Hepatocyte (in vitro differentiated cells): ENCODE data around the gene ZSCAN29. TPM values are rescaled to one million over a fixed set of nuclear protein-coding genes. Genes with fewer than 3 reads are reported as not detected.

Experiments
- DNase-seq: peaks from one replicate; pipeline ENCODE4 v3.0.0-alpha.2; 2016; ENCODE audit warnings: low spot score
- H2AFZ ChIP-seq: fragments of 200-600 bp; sonication (generic); 2 replicates; pipeline ENCODE4 v1.6.0; 2016; ENCODE audit warnings: antibody characterized with exemption, mild to moderate bottlenecking
- H3K27ac ChIP-seq: fragments of 200-600 bp; sonication (generic); 2 replicates; pipeline ENCODE4 v1.5.1; 2016; ENCODE audit warnings: mild to moderate bottlenecking
- H3K27me3 ChIP-seq: fragments of 200-600 bp; sonication (generic); 2 replicates; pipeline ENCODE4 v1.6.1; 2016
- H3K36me3 ChIP-seq: fragments of 200-600 bp; sonication (generic); replicated peaks from 2 replicates; pipeline ENCODE4 v1.5.1; 2016; ENCODE audit warnings: low read depth; ENCODE audit not compliant: insufficient read depth
- H3K4me1 ChIP-seq: fragments of 200-600 bp; sonication (generic); 2 replicates; pipeline ENCODE4 v1.5.1; 2016; ENCODE audit warnings: mild to moderate bottlenecking, moderate library complexity; ENCODE audit not compliant: insufficient read depth
- H3K4me2 ChIP-seq: fragments of 200-600 bp; sonication (generic); 2 replicates; pipeline ENCODE4 v1.6.0; 2016
- H3K4me3 ChIP-seq: fragments of 200-600 bp; sonication (generic); 2 replicates; pipeline ENCODE4 v1.5.1; 2016; ENCODE audit warnings: mild to moderate bottlenecking
- H3K79me2 ChIP-seq: fragments of 200-600 bp; sonication (generic); 2 replicates; pipeline ENCODE4 v1.6.0; 2017; ENCODE audit warnings: mild to moderate bottlenecking
- H3K9me2 ChIP-seq: fragments of 200-600 bp; sonication (generic); replicated peaks from 2 replicates; pipeline ENCODE4 v1.6.0; 2017; ENCODE audit warnings: mild to moderate bottlenecking; ENCODE audit not compliant: insufficient read depth
- H3K9me3 ChIP-seq: fragments of 200-600 bp; sonication (generic); 2 replicates; pipeline ENCODE4 v1.5.1; 2016; ENCODE audit warnings: low read depth, mild to moderate bottlenecking
- H4K20me1 ChIP-seq: fragments of 200-600 bp; sonication (generic); 2 replicates; pipeline ENCODE4 v1.6.0; 2016; ENCODE audit warnings: mild to moderate bottlenecking; ENCODE audit not compliant: insufficient read depth, poor library complexity, severe bottlenecking
- EZH2 ChIP-seq: fragments of 200-600 bp; sonication (generic); IDR thresholded peaks from 2 replicates; pipeline ENCODE4 v1.6.1; 2016; ENCODE audit warnings: antibody characterized with exemption, mild to moderate bottlenecking, borderline replicate concordance
- EZH2phosphoT487 ChIP-seq: fragments of 200-600 bp; sonication (generic); IDR thresholded peaks from one replicate; pipeline ENCODE4 v1.6.1; 2018; ENCODE audit warnings: antibody characterized with exemption, mild to moderate bottlenecking, low read depth, moderate library complexity; ENCODE audit not compliant: unreplicated experiment, severe bottlenecking
- WGBS: methylation state at CpG from one replicate; pipeline ENCODE4 v1.1.6; 2016; ENCODE audit warnings: low lambda C conversion rate; ENCODE audit errors: missing lambda C conversion rate; 5-methylcytosine and 5-hydroxymethylcytosine counted together
- polyA plus RNA-seq: library from polyadenylated mRNA; unstranded; fragments of >200 nt; fragmentation: Nextera tagmentation; extraction: Ambion mirVana; gene quantifications from 2 replicates; pipeline ENCODE4 v1.2.1, GENCODE V29; 2016
- total RNA-seq: library from RNA; depleted of rRNA; stranded (reverse); fragments of >200 nt; gene quantifications from 2 replicates; pipeline ENCODE4 v1.2.3, GENCODE V29; 2014
- TF ChIP-seq, protein P1 (sequence below): fragments of 200-600 bp; sonication (generic); IDR thresholded peaks from 2 replicates; pipeline ENCODE4 v1.5.1; 2016; ENCODE audit warnings: antibody characterized with exemption, mild to moderate bottlenecking; ENCODE audit not compliant: poor library complexity

The ZSCAN29 gene
- total and polyA plus RNA-seq, 2 experiments from 2014 or later = 9.8 to 30.3 TPM

DNA sequence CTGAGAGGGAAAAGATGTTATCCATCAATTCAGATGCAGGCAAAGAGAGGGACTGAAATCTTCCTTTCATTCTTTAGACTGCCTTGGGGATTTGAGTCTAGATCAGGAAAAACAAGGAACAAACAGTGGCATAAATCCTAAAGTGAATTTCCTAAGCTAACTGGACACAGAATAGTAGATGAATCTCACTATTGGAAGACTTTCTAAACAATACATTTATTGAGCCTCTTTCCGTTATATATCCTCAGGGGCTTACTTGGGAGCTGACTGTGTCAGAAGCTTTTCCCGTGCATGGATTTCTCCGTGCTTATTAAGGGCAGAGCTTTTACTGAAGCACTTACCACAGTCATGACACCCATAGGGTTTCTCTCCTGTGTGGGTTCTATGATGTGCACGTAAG, 10.0 kb downstream of the ZSCAN29 start:
- DNase-seq = no peak
- peaks cover 12% of the 10 kb centered on the region for H3K79me2 ChIP-seq
- H3K27ac ChIP-seq = no peak overlapping the region
- no peaks in the 10 kb centered on the region for H3K27me3 ChIP-seq
- no peak overlapping the region for H3K4me3 ChIP-seq
- H3K36me3 ChIP-seq = peaks cover 34% of the 10 kb centered on the region
- H2AFZ ChIP-seq = no peak overlapping the region
- H3K9me3 ChIP-seq = peaks cover 28% of the 10 kb centered on the region
- H3K9me2 ChIP-seq = no peaks in the 10 kb centered on the region
- 80% methylated on average over 4 of the region's 4 CpGs for WGBS
- H3K4me2 ChIP-seq = no peak overlapping the region
- H3K4me1 ChIP-seq = no peaks in the 10 kb centered on the region
- no peak for TF ChIP-seq EZH2
- no peak for TF ChIP-seq EZH2phosphoT487
- TF ChIP-seq, protein P1, sequence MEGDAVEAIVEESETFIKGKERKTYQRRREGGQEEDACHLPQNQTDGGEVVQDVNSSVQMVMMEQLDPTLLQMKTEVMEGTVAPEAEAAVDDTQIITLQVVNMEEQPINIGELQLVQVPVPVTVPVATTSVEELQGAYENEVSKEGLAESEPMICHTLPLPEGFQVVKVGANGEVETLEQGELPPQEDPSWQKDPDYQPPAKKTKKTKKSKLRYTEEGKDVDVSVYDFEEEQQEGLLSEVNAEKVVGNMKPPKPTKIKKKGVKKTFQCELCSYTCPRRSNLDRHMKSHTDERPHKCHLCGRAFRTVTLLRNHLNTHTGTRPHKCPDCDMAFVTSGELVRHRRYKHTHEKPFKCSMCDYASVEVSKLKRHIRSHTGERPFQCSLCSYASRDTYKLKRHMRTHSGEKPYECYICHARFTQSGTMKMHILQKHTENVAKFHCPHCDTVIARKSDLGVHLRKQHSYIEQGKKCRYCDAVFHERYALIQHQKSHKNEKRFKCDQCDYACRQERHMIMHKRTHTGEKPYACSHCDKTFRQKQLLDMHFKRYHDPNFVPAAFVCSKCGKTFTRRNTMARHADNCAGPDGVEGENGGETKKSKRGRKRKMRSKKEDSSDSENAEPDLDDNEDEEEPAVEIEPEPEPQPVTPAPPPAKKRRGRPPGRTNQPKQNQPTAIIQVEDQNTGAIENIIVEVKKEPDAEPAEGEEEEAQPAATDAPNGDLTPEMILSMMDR = no peak
- H4K20me1 ChIP-seq = no peaks in the 10 kb centered on the region

DNA sequence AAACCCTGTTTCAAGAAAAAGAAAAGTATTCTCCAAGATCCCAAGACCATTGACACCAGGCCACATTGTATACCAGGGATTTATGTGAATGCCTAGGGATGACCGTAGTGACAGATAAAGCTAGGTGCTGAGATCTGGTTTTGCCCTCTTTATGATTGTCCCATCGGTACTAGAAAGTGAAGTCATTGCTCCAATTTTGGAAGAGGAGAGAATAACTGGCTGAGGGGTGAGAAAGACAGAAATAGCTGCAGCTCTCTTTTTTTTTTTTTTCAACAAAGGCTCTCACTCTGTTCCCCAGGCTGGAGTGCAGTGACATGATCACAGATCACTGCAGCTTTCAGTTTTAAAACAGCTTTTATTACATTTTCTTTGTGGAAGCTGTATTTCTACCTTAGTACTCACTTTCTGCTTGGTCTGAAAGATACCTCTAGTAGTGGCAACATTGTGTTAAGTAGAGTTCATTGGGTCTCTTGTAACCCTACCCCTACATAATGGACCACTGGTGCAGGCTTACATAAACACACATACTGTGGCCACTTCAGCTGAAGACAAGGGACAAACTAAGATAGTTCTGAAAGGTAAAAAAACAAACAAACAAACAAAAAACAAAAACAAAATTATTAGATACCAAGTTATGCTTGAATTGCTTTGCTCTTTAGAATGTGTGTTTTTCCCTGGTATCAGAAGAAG, 18.0 kb downstream of the ZSCAN29 start:
- Histone ChIP-seq H3K79me2 (no peaks in the 10 kb centered on the region), H3K4me3 (no peak overlapping the region), H3K27me3 (no peaks in the 10 kb centered on the region), H3K4me1 (no peaks in the 10 kb centered on the region), H2AFZ (no peak overlapping the region), H3K4me2 (no peak overlapping the region), H3K9me2 (no peaks in the 10 kb centered on the region), H3K27ac (no peak overlapping the region), H3K36me3 (no peaks in the 10 kb centered on the region), H4K20me1 (no peaks in the 10 kb centered on the region), H3K9me3 (no peaks in the 10 kb centered on the region)
- DNase-seq = no peak
- no peak for TF ChIP-seq EZH2phosphoT487
- TF ChIP-seq, protein P1 = no peak
- TF ChIP-seq EZH2 = no peak
- WGBS = 95% methylated on average over 2 of the region's 2 CpGs

DNA sequence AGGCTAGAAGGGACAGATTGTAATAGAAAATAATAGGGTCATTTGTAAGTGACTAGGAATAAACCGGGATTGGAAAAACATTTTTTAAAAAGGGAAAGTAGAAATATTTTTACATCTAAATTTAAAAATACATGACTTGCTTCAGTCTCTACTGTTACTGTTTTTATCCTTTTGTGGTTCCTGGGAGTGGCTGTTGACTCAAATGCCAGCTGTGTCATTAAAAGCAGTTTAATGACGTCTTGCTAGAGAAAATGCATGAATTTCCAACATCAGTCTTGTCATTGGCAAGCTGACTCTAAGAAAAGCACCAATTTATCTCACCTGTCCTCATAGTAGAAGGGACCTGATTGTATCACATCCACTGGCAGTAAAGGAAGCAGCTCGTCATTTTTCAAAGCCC, 23.7 kb downstream of the ZSCAN29 start:
- 89% methylated on average over 3 of the region's 3 CpGs for WGBS
- H3K4me1 ChIP-seq = no peaks in the 10 kb centered on the region
- no peaks in the 10 kb centered on the region for H4K20me1 ChIP-seq
- H3K9me2 ChIP-seq = no peaks in the 10 kb centered on the region
- no peaks in the 10 kb centered on the region for H3K36me3 ChIP-seq
- H3K4me2 ChIP-seq = no peak overlapping the region
- H3K27ac ChIP-seq = no peak overlapping the region
- H2AFZ ChIP-seq = no peak overlapping the region
- H3K4me3 ChIP-seq = no peak overlapping the region
- DNase-seq = no peak
- no peaks in the 10 kb centered on the region for H3K9me3 ChIP-seq
- H3K79me2 ChIP-seq = no peaks in the 10 kb centered on the region
- TF ChIP-seq, protein P1 = no peak
- no peak for TF ChIP-seq EZH2phosphoT487
- no peak for TF ChIP-seq EZH2
- H3K27me3 ChIP-seq = no peaks in the 10 kb centered on the region
